Measurements from ENCODE around the gene TBC1D5.

GRCh38 chr3:17137321-17137826, 605.1 kb downstream of the TBC1D5 start:
- TF ChIP-seq POLR2AphosphoS5 (IDR thresholded peaks at IDR 0.05; ENCODE audit: low read depth, low read length) (no peak), POLR2A (IDR thresholded peaks at IDR 0.05; ENCODE audit: low read depth, low read length) (no peak)
